Ovary (tissue), 9 donors: ENCODE data around the gene SAE1. TPM values are rescaled to one million over a fixed set of nuclear protein-coding genes. Genes with fewer than 3 reads are reported as not detected.

Experiments used
- DNase-seq, 5 donors: peaks; one replicate each; pipeline ENCODE4 v3.0.0-alpha.2; 2019 to 2020
- H3K27ac ChIP-seq, 2 donors: fragments of 200-600 bp; one replicate each; pipeline versions ENCODE4 v1.5.1 to v1.8.0; 2019 to 2022
- H3K27me3 ChIP-seq: fragments of 200-600 bp; one replicate; pipeline ENCODE4 v1.8.0; 2022
- H3K36me3 ChIP-seq: fragments of 200-600 bp; sonication (generic); one replicate; pipeline ENCODE4 v1.5.1; 2019
- H3K4me1 ChIP-seq: one replicate; pipeline ENCODE4 v1.8.1; 2013; ENCODE audit warnings: mild to moderate bottlenecking, moderate library complexity; ENCODE audit not compliant: insufficient read depth
- H3K4me3 ChIP-seq: fragments of 200-600 bp; sonication (generic); one replicate; pipeline ENCODE4 v1.5.1; 2017
- H3K9me3 ChIP-seq, 2 donors: fragments of 200-600 bp in 1 of 2; sonication (generic) in 1 of 2; one replicate each; pipeline versions ENCODE4 v1.5.1 to v1.8.1; 2013 to 2019; ENCODE audit warnings: mild to moderate bottlenecking in 1 of 2, moderate library complexity in 1 of 2
- CTCF ChIP-seq, 3 donors: fragments of 450-650 bp in 2 of 3; fragments of 200-600 bp in 1 of 3; IDR thresholded peaks; one replicate each; pipeline versions ENCODE4 v1.5.1 to v1.8.0; 2016 to 2022; ENCODE audit warnings: antibody characterized with exemption in 3 of 3, mild to moderate bottlenecking in 1 of 3
- EP300 ChIP-seq: sonication (generic); formaldehyde crosslinking; IDR thresholded peaks from one replicate; pipeline ENCODE4 v1.6.1; 2017; ENCODE audit warnings: antibody characterized with exemption
- POLR2A ChIP-seq: fragments of 450-650 bp; IDR thresholded peaks from one replicate; pipeline ENCODE4 v1.6.1; 2017; ENCODE audit warnings: antibody characterized with exemption, mild to moderate bottlenecking, moderate library complexity
- WGBS, 3 donors: extraction: QIAGEN DNeasy Blood & Tissue Kit in 1 of 3; methylation state at CpG; one replicate each; pipeline versions ENCODE4 v1.1.5 to v1.1.7; 2013 to 2017; 5-methylcytosine and 5-hydroxymethylcytosine counted together
- intact Hi-C, 4 donors: fragments of 100-400 bp; cut with DNase I; formaldehyde crosslinking; loops; one replicate each; pipeline versions ENCODE4 v1.11.0 to v1.15.1; 2022 to 2023
- polyA plus RNA-seq, 2 donors: library from polyadenylated mRNA; stranded (reverse); fragments of 200-250 nt in 1 of 2; fragments of 350-450 nt in 1 of 2; fragmentation: Illumina TruSeq in 1 of 2; extraction: RNeasy Lipid Tissue Mini Kit (QIAGEN cat#74804) in 1 of 2; gene quantifications; one replicate each; pipeline ENCODE4 v1.2.3, GENCODE V29; 2013 to 2014
- total RNA-seq, 7 donors: library from RNA; depleted of rRNA in 2 of 7; stranded (reverse); fragments of >200 nt in 2 of 7; fragmentation: NEBNext Ultra II Directional in 3 of 7; extraction: Animal tissue kit (Norgen Biotek cat#: 25700) in 3 of 7; gene quantifications; one replicate each; pipeline versions ENCODE4 v1.1.0 to v1.2.4, GENCODE V29; 2016 to 2023
- donor health status: DM: no; HTN: no; CAD: no; lungs with moderate emphysema.
- donor health status: DM: no; HTN: no; CAD: no.
- donor health status: Bipolar disorder and iron deficiency.
- donor health status: DM: yes; HTN: yes; CAD: no.
- donor health status: DM: no; HTN: no; CAD: no.
- donor health status: DM: yes; HTN: yes; CAD: no.

Gene SAE1
- total and polyA plus RNA-seq, 9 donors: 25.5 to 138 (median 55.6) TPM

GRCh38 chr19:47112997-47113849 lies 17.4 kb upstream of the SAE1 start, which contains the start of gene ZC3H4:
Gene ZC3H4 (minus strand): TSS chr19:47113776. CDS start chr19:47112584, 1,192 bp downstream.
- no peaks in the 10 kb centered on the region for H3K27me3 ChIP-seq
- no peaks in the 10 kb centered on the region for H3K36me3 ChIP-seq
- peak; percentile 94 for TF ChIP-seq POLR2A
- peak in 1 of 3 donors; percentile 29 for TF ChIP-seq CTCF (IDR thresholded peaks at IDR 0.05)
- peak; percentile 50 for TF ChIP-seq EP300
- H3K4me1 ChIP-seq: no peaks in the 10 kb centered on the region
- 0 to 1% (median 1%) methylated on average over 59 of the region's 59 CpGs for WGBS, 3 donors
- peak within 1 kb of the TSS; percentile 69 for H3K4me3 ChIP-seq
- no peaks in the 10 kb centered on the region for H3K9me3 ChIP-seq
- peak; percentile 99 for DNase-seq
- intact Hi-C loops: loop anchor here in 2 of 4 donors (2.0 to 10.0 kb wide), 2 partner anchors 116 to 258 kb away; partner anchors contain the start of gene AP2S1 (in 2 of the 2)
- peak within 1 kb of the TSS; percentile 99 to 100 for H3K27ac ChIP-seq

- peak in 3 of 5 donors; percentile 30 to 55 (median 53) for DNase-seq
- H3K27ac ChIP-seq: peak overlapping the region; percentile 99 to 100
- peak overlapping the region; percentile 69 for H3K4me3 ChIP-seq
- H3K9me3 ChIP-seq: no peaks in the 10 kb centered on the region
- TF ChIP-seq CTCF (IDR thresholded peaks at IDR 0.05): peak in 1 of 3 donors; percentile 8
- TF ChIP-seq EP300: no peak
- intact Hi-C loops: loop anchor here in 2 of 4 donors (2.0 to 10.0 kb wide), 2 partner anchors 115 to 259 kb away; partner anchors contain the start of gene AP2S1 (in 2 of the 2)
- H3K27me3 ChIP-seq: no peaks in the 10 kb centered on the region
- 14 to 39% (median 19%) methylated on average over 26 of the region's 26 CpGs for WGBS, 3 donors
- H3K36me3 ChIP-seq: no peaks in the 10 kb centered on the region
- H3K4me1 ChIP-seq: no peaks in the 10 kb centered on the region
These were observed 16.6 kb upstream of the SAE1 start for GRCh38 chr19:47113850-47114651.

- WGBS, 3 donors: 86 to 89% (median 87%) methylated on average over 6 of the region's 6 CpGs
- H3K9me3 ChIP-seq: no peaks in the 10 kb centered on the region
- no peak overlapping the region for H3K4me3 ChIP-seq
- no peaks in the 10 kb centered on the region for H3K27me3 ChIP-seq
- no peak for DNase-seq
- H3K4me1 ChIP-seq: no peaks in the 10 kb centered on the region
- intact Hi-C loops: loop anchor here in 2 of 4 donors (5.0 to 10.0 kb wide), 2 partner anchors 38 to 86 kb away; no protein-coding TSS in a partner anchor
- no peak overlapping the region for H3K27ac ChIP-seq
- H3K36me3 ChIP-seq: no peaks in the 10 kb centered on the region
- TF ChIP-seq CTCF (IDR thresholded peaks at IDR 0.05) (no peak), EP300 (no peak), POLR2A (no peak)
These were observed 10.1 kb upstream of the SAE1 start for GRCh38 chr19:47120470-47121067.
